ENCODE measurements around the gene PLCB1.

PLCB1 gene

GRCh38 chr20:8363970-8364733, 232.1 kb downstream of the PLCB1 start:
- TF ChIP-seq GATA2 (IDR thresholded peaks at IDR 0.05; ENCODE audit: low read depth, low read length), result no peak
- TF ChIP-seq GATA3 (IDR thresholded peaks at IDR 0.05; ENCODE audit: low read depth, low read length), result no peak

- TF ChIP-seq GATA3 (IDR thresholded peaks at IDR 0.05; ENCODE audit: low read depth, low read length) (no peak), GATA2 (IDR thresholded peaks at IDR 0.05; ENCODE audit: low read depth, low read length) (no peak)
Observed at GRCh38 chr20:8364734-8365078, 232.6 kb downstream of the PLCB1 start.

GRCh38 chr20:8365634-8366033, 233.6 kb downstream of the PLCB1 start:
- no peak for TF ChIP-seq GATA2 (IDR thresholded peaks at IDR 0.05; ENCODE audit: low read depth, low read length)
- TF ChIP-seq GATA3 (IDR thresholded peaks at IDR 0.05; ENCODE audit: low read depth, low read length), result no peak

- TF ChIP-seq GATA2 (IDR thresholded peaks at IDR 0.05; ENCODE audit: low read depth, low read length) (no peak), GATA3 (IDR thresholded peaks at IDR 0.05; ENCODE audit: low read depth, low read length) (no peak)
Observed at GRCh38 chr20:8366303-8366923, 234.3 kb downstream of the PLCB1 start.

- TF ChIP-seq GATA2 (IDR thresholded peaks at IDR 0.05; ENCODE audit: low read depth, low read length), result no peak
- no peak for TF ChIP-seq GATA3 (IDR thresholded peaks at IDR 0.05; ENCODE audit: low read depth, low read length)
Observed at GRCh38 chr20:8367689-8368088, 235.6 kb downstream of the PLCB1 start.

GRCh38 chr20:8368670-8369069, 236.6 kb downstream of the PLCB1 start:
- TF ChIP-seq GATA3 (IDR thresholded peaks at IDR 0.05; ENCODE audit: low read depth, low read length) (no peak), GATA2 (IDR thresholded peaks at IDR 0.05; ENCODE audit: low read depth, low read length) (no peak)

- no peak for TF ChIP-seq GATA2 (IDR thresholded peaks at IDR 0.05; ENCODE audit: low read depth, low read length)
- TF ChIP-seq GATA3 (IDR thresholded peaks at IDR 0.05; ENCODE audit: low read depth, low read length), result no peak
Observed at GRCh38 chr20:8369311-8369710, 237.2 kb downstream of the PLCB1 start.

GRCh38 chr20:8370774-8371173, 238.7 kb downstream of the PLCB1 start:
- TF ChIP-seq GATA3 (IDR thresholded peaks at IDR 0.05; ENCODE audit: low read depth, low read length), result no peak
- no peak for TF ChIP-seq GATA2 (IDR thresholded peaks at IDR 0.05; ENCODE audit: low read depth, low read length)

- TF ChIP-seq GATA3 (IDR thresholded peaks at IDR 0.05; ENCODE audit: low read depth, low read length) (no peak), GATA2 (IDR thresholded peaks at IDR 0.05; ENCODE audit: low read depth, low read length) (no peak)
Observed at GRCh38 chr20:8372824-8373380, 240.8 kb downstream of the PLCB1 start.

GRCh38 chr20:8373579-8373978, 241.5 kb downstream of the PLCB1 start:
- TF ChIP-seq GATA2 (IDR thresholded peaks at IDR 0.05; ENCODE audit: low read depth, low read length), result no peak
- no peak for TF ChIP-seq GATA3 (IDR thresholded peaks at IDR 0.05; ENCODE audit: low read depth, low read length)

- TF ChIP-seq GATA2 (IDR thresholded peaks at IDR 0.05; ENCODE audit: low read depth, low read length), result no peak
- TF ChIP-seq GATA3 (IDR thresholded peaks at IDR 0.05; ENCODE audit: low read depth, low read length), result no peak
Observed at GRCh38 chr20:8375898-8376297, 243.8 kb downstream of the PLCB1 start.

- TF ChIP-seq GATA2 (IDR thresholded peaks at IDR 0.05; ENCODE audit: low read depth, low read length) (no peak), GATA3 (IDR thresholded peaks at IDR 0.05; ENCODE audit: low read depth, low read length) (no peak)
Observed at GRCh38 chr20:8376940-8377339, 244.9 kb downstream of the PLCB1 start.

GRCh38 chr20:8385247-8385646, 253.2 kb downstream of the PLCB1 start:
- TF ChIP-seq GATA3 (IDR thresholded peaks at IDR 0.05; ENCODE audit: low read depth, low read length), result no peak
- TF ChIP-seq GATA2 (IDR thresholded peaks at IDR 0.05; ENCODE audit: low read depth, low read length), result no peak

- TF ChIP-seq GATA2 (IDR thresholded peaks at IDR 0.05; ENCODE audit: low read depth, low read length), result no peak
- no peak for TF ChIP-seq GATA3 (IDR thresholded peaks at IDR 0.05; ENCODE audit: low read depth, low read length)
Observed at GRCh38 chr20:8386991-8387390, 254.9 kb downstream of the PLCB1 start.

- TF ChIP-seq GATA2 (IDR thresholded peaks at IDR 0.05; ENCODE audit: low read depth, low read length) (no peak), GATA3 (IDR thresholded peaks at IDR 0.05; ENCODE audit: low read depth, low read length) (no peak)
Observed at GRCh38 chr20:8388141-8388540, 256.1 kb downstream of the PLCB1 start.
